Measurements from ENCODE around the gene CDK7. TPM values are rescaled to one million over a fixed set of nuclear protein-coding genes. Genes with fewer than 3 reads are reported as not detected.

The CDK7 gene
- polyA plus RNA-seq, 1 donor (not counting 4 experiments of a cell fraction or from before 2014, with no cell fraction given), result 80.5 TPM

GRCh38 chr5:69217151-69217511, 17.6 kb upstream of the CDK7 start:
- dilution Hi-C loops (cut with MboI; ENCODE audit: extremely low pct_ligation_motif_present, low sequenced_read_pairs), result no loop called here
- Histone ChIP-seq H3K27ac (ENCODE audit: control insufficient read depth, insufficient read depth, low read length) (peak overlapping the region; percentile 26), H3K9ac (ENCODE audit: control insufficient read depth, extremely low read depth, insufficient read depth, low read length) (peak overlapping the region; percentile 37)

GRCh38 chr5:69217548-69218526, 16.8 kb upstream of the CDK7 start:
- H3K9me1 ChIP-seq (ENCODE audit: control insufficient read depth, extremely low read depth, insufficient read depth, low read length), result no peaks in the 10 kb centered on the region
- peak overlapping the region; percentile 89 for H3K9ac ChIP-seq (ENCODE audit: control insufficient read depth, extremely low read depth, insufficient read depth, low read length)
- no peaks in the 10 kb centered on the region for H3K27me3 ChIP-seq (ENCODE audit: control insufficient read depth, extremely low read depth, insufficient read depth, low read length)
- H3K79me2 ChIP-seq (ENCODE audit: control insufficient read depth, insufficient read depth, low read length), result peaks cover 31% of the 10 kb centered on the region
- H4K20me1 ChIP-seq (ENCODE audit: control insufficient read depth, extremely low read depth, insufficient read depth, low read length), result no peaks in the 10 kb centered on the region
- no peaks in the 10 kb centered on the region for H3K36me3 ChIP-seq (ENCODE audit: control insufficient read depth in 2 of 2, extremely low read depth in 1 of 2, insufficient read depth in 2 of 2, low read length in 2 of 2)
- peak; percentile 76 for FAIRE-seq
- peak overlapping the region; percentile 81 for H3K27ac ChIP-seq (ENCODE audit: control insufficient read depth, insufficient read depth, low read length)
- DNase-seq (ENCODE audit: low read depth, low spot score), result no peak
- dilution Hi-C loops (cut with MboI; ENCODE audit: extremely low pct_ligation_motif_present, low sequenced_read_pairs), result no loop called here
- TF ChIP-seq CTCF (optimal IDR thresholded peaks at IDR 0.05 in 1 of 3, IDR thresholded peaks at IDR 0.05 in 1 of 3, conservative IDR thresholded peaks at IDR 0.05 in 1 of 3; ENCODE audit: extremely low read depth in 1 of 3, insufficient read depth in 2 of 3, low read length in 3 of 3) (peak in 2 of 3 experiments; percentile 1 to 20), EZH2 (IDR thresholded peaks at IDR 0.05; ENCODE audit: low read length) (no peak)
- peaks cover 15% of the 10 kb centered on the region for H3K4me1 ChIP-seq (ENCODE audit: control insufficient read depth, extremely low read depth, insufficient read depth, low read length)
- H2AFZ ChIP-seq (ENCODE audit: control insufficient read depth, low read length), result peak overlapping the region; percentile 100
- peak overlapping the region; percentile 90 for H3K4me2 ChIP-seq (ENCODE audit: control insufficient read depth, extremely low read depth, insufficient read depth, low read depth, low read length)
- peak overlapping the region; percentile 91 to 97 (median 92) for H3K4me3 ChIP-seq (ENCODE audit: control insufficient read depth in 2 of 3, extremely low read depth in 1 of 3, insufficient read depth in 2 of 3, low read depth in 1 of 3, low read length in 3 of 3)
- H3K9me3 ChIP-seq (ENCODE audit: control insufficient read depth, low read depth, low read length), result no peaks in the 10 kb centered on the region

More at GRCh38 chr5:69217151-69217511, 17.6 kb upstream of the CDK7 start:
- Histone ChIP-seq H3K4me2 (ENCODE audit: control insufficient read depth, extremely low read depth, insufficient read depth, low read depth, low read length) (peak overlapping the region; percentile 82), H4K20me1 (ENCODE audit: control insufficient read depth, extremely low read depth, insufficient read depth, low read length) (no peaks in the 10 kb centered on the region), H3K4me3 (ENCODE audit: control insufficient read depth in 2 of 3, extremely low read depth in 1 of 3, insufficient read depth in 2 of 3, low read depth in 1 of 3, low read length in 3 of 3) (peak overlapping the region in 2 of 3 experiments; percentile 92 to 97), H2AFZ (ENCODE audit: control insufficient read depth, low read length) (peak overlapping the region; percentile 52), H3K4me1 (ENCODE audit: control insufficient read depth, extremely low read depth, insufficient read depth, low read length) (peaks cover 15% of the 10 kb centered on the region), H3K9me1 (ENCODE audit: control insufficient read depth, extremely low read depth, insufficient read depth, low read length) (no peaks in the 10 kb centered on the region), H3K79me2 (ENCODE audit: control insufficient read depth, insufficient read depth, low read length) (peaks cover 29% of the 10 kb centered on the region), H3K9me3 (ENCODE audit: control insufficient read depth, low read depth, low read length) (no peaks in the 10 kb centered on the region), H3K36me3 (ENCODE audit: control insufficient read depth in 2 of 2, extremely low read depth in 1 of 2, insufficient read depth in 2 of 2, low read length in 2 of 2) (no peaks in the 10 kb centered on the region), H3K27me3 (ENCODE audit: control insufficient read depth, extremely low read depth, insufficient read depth, low read length) (no peaks in the 10 kb centered on the region)
- no peak for FAIRE-seq
- TF ChIP-seq CTCF (optimal IDR thresholded peaks at IDR 0.05 in 1 of 3, IDR thresholded peaks at IDR 0.05 in 1 of 3, conservative IDR thresholded peaks at IDR 0.05 in 1 of 3; ENCODE audit: extremely low read depth in 1 of 3, insufficient read depth in 2 of 3, low read length in 3 of 3), result no peak
- no peak for TF ChIP-seq EZH2 (IDR thresholded peaks at IDR 0.05; ENCODE audit: low read length)
- DNase-seq (ENCODE audit: low read depth, low spot score), result no peak
